ENCODE measurements around the gene KLRC3.

DNA sequence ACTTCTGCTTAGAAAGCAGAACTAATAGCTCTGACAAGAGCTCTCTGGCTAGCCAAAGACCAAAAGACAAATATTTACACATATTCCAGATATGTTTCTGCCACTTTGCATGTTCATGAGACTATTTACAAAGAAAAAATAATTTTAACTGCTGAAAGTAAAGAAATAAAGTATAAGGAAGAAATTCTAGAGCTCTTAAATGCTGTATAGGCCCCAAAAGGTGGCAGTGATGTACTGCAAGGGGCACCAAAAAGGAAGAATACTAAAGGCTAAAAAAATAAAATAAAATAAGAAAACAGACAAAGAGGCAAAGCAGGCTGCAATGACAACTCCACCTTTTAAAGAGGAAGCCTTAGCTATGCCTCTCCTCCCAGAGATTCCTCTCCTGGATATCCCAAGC, 53.5 kb downstream of the KLRC3 start:
- TF ChIP-seq, protein P1, sequence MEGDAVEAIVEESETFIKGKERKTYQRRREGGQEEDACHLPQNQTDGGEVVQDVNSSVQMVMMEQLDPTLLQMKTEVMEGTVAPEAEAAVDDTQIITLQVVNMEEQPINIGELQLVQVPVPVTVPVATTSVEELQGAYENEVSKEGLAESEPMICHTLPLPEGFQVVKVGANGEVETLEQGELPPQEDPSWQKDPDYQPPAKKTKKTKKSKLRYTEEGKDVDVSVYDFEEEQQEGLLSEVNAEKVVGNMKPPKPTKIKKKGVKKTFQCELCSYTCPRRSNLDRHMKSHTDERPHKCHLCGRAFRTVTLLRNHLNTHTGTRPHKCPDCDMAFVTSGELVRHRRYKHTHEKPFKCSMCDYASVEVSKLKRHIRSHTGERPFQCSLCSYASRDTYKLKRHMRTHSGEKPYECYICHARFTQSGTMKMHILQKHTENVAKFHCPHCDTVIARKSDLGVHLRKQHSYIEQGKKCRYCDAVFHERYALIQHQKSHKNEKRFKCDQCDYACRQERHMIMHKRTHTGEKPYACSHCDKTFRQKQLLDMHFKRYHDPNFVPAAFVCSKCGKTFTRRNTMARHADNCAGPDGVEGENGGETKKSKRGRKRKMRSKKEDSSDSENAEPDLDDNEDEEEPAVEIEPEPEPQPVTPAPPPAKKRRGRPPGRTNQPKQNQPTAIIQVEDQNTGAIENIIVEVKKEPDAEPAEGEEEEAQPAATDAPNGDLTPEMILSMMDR (IDR thresholded peaks at IDR 0.05): no peak
- TF ChIP-seq FOXP1 (CRISPR knock-in tag; IDR thresholded peaks at IDR 0.05; ENCODE audit: borderline replicate concordance): no peak

Measured in WTC11 (cell line).